IPS DF 6.9 (cell line): ENCODE measurements around the gene SLC39A11.

Experiments used
- DNase-seq: peaks from one replicate; pipeline ENCODE4 v3.0.0-alpha.2; 2013; ENCODE audit warnings: low read depth, low spot score
- H3K27ac ChIP-seq: one replicate; pipeline ENCODE4 v1.5.1; 2013; ENCODE audit warnings: low read length, control low read depth
- H3K27me3 ChIP-seq: 2 replicates; pipeline ENCODE4 v1.6.1; 2013; ENCODE audit warnings: mild to moderate bottlenecking, low read length; ENCODE audit not compliant: control insufficient read depth, insufficient read depth
- H3K36me3 ChIP-seq: 2 replicates; pipeline ENCODE4 v1.6.1; 2013; ENCODE audit warnings: low read length; ENCODE audit not compliant: control insufficient read depth, insufficient read depth
- H3K4me1 ChIP-seq: 2 replicates; pipeline ENCODE4 v1.6.1; 2013; ENCODE audit warnings: low read length; ENCODE audit not compliant: control insufficient read depth, insufficient read depth
- H3K4me3 ChIP-seq: 2 replicates; pipeline ENCODE4 v1.5.1; 2013; ENCODE audit warnings: mild to moderate bottlenecking, low read length
- H3K9me3 ChIP-seq: 2 replicates; pipeline ENCODE4 v1.6.1; 2013; ENCODE audit warnings: low read length, inconsistent platforms; ENCODE audit not compliant: control insufficient read depth, insufficient read depth
- WGBS: extraction: QIAGEN DNeasy Blood & Tissue Kit; methylation state at CpG from one replicate; pipeline ENCODE4 v1.1.7; 2013; ENCODE audit warnings: mixed read lengths, missing lambda C conversion rate; ENCODE audit not compliant: insufficient read length, insufficient coverage; 5-methylcytosine and 5-hydroxymethylcytosine counted together

The SLC39A11 gene

GRCh38 chr17:72606656-72607055 lies 485.8 kb downstream of the SLC39A11 start:
- no peaks in the 10 kb centered on the region for H3K27me3 ChIP-seq
- no peak overlapping the region for H3K4me3 ChIP-seq
- peaks cover 3% of the 10 kb centered on the region; the same call in 1 of the 2 replicates for H3K4me1 ChIP-seq
- H3K27ac ChIP-seq = no peak overlapping the region
- H3K36me3 ChIP-seq = no peaks in the 10 kb centered on the region
- DNase-seq = no peak
- H3K9me3 ChIP-seq = no peaks in the 10 kb centered on the region

GRCh38 chr17:72605543-72605942 lies 486.9 kb downstream of the SLC39A11 start:
- H3K27me3 ChIP-seq = no peaks in the 10 kb centered on the region
- H3K4me3 ChIP-seq = no peak overlapping the region
- no peaks in the 10 kb centered on the region for H3K36me3 ChIP-seq
- no peak for DNase-seq
- H3K9me3 ChIP-seq = no peaks in the 10 kb centered on the region
- no CpG with 5 or more reads among the region's 1 CpG for WGBS
- peaks cover 3% of the 10 kb centered on the region; the same call in 1 of the 2 replicates for H3K4me1 ChIP-seq
- no peak overlapping the region for H3K27ac ChIP-seq

- no peak for DNase-seq
- H3K4me3 ChIP-seq = no peak overlapping the region
- no CpG with 5 or more reads among the region's 11 CpGs for WGBS
- H3K9me3 ChIP-seq = no peaks in the 10 kb centered on the region
- H3K36me3 ChIP-seq = no peaks in the 10 kb centered on the region
- H3K27me3 ChIP-seq = no peaks in the 10 kb centered on the region
- H3K27ac ChIP-seq = no peak overlapping the region
- peaks cover 3% of the 10 kb centered on the region; the same call in 1 of the 2 replicates for H3K4me1 ChIP-seq
These were observed 488.0 kb downstream of the SLC39A11 start for GRCh38 chr17:72604518-72604917.

DNA sequence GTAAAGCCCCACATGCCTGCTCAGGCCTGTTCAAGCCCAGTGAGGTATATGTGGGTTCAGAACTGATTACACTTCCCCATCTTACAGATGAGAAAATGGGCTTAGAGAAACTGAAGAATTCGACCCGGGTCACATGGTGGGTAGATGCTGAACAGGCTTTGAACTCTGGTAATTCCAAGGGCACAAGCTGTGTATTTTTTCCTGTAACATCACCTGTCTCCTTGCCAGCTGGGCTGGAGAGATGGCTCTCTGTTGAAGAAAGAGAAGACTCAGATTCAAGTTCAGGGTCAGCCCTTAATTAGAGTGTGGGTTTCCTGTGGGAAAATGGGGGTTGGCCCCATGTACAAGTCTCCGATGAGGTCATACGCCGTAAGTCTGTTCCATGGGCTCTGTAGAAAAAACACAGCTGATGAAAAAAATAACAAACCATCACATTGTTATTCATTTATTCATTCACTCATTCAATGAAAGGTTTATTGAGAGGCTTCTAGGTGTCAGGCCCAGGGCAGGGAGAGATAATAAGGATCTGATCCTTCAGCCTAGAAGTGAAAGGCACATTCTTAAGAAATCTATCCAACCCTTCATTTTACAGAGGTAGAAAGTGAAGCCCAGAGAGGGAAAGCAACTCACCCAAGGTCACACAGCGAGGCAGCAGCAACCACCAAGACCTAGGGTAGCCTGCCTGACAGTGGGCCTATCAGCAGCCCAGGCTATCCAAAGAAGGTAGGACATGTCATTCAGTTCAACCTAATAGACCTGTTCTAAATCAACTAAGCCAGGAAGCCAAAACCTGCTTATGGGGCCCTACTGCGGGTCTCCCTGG lies 488.9 kb downstream of the SLC39A11 start:
- no peaks in the 10 kb centered on the region for H3K9me3 ChIP-seq
- no peaks in the 10 kb centered on the region for H3K36me3 ChIP-seq
- DNase-seq = no peak
- no peaks in the 10 kb centered on the region for H3K27me3 ChIP-seq
- peaks cover 3% of the 10 kb centered on the region; the same call in 1 of the 2 replicates for H3K4me1 ChIP-seq
- H3K27ac ChIP-seq = no peak overlapping the region
- no peak overlapping the region for H3K4me3 ChIP-seq
- WGBS = no CpG with 5 or more reads among the region's 7 CpGs

GRCh38 chr17:72602517-72603419 lies 489.7 kb downstream of the SLC39A11 start:
- H3K4me1 ChIP-seq = peaks cover 3% of the 10 kb centered on the region; the same call in 1 of the 2 replicates
- no peak overlapping the region for H3K4me3 ChIP-seq
- no CpG with 5 or more reads among the region's 12 CpGs for WGBS
- H3K36me3 ChIP-seq = no peaks in the 10 kb centered on the region
- H3K27me3 ChIP-seq = no peaks in the 10 kb centered on the region
- peak; percentile 58 for DNase-seq
- H3K27ac ChIP-seq = no peak overlapping the region
- H3K9me3 ChIP-seq = no peaks in the 10 kb centered on the region

DNA sequence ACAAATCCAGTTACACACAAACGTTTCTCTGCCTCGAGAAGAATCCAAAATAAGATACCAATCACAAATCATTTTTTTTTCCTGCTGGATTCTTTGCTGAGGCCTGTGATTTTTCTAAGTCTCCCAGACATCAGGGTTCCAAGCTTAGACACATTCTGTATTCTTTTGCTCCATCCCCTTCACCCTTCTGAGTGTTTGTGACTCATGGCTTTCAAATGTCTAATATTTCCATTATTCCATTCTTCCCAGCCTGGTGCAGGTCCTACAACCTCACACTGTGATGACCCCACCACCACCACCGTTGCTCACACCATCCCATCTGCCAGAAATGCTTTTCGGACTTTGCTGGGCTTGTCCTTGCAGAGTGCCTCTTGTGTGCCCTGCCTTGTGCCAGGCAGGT lies 491.6 kb downstream of the SLC39A11 start:
- no peak overlapping the region for H3K27ac ChIP-seq
- peaks cover 3% of the 10 kb centered on the region for H3K4me1 ChIP-seq
- H3K4me3 ChIP-seq = no peak overlapping the region
- H3K36me3 ChIP-seq = no peaks in the 10 kb centered on the region
- H3K9me3 ChIP-seq = no peaks in the 10 kb centered on the region
- H3K27me3 ChIP-seq = no peaks in the 10 kb centered on the region
- no peak for DNase-seq
- no CpG with 5 or more reads among the region's 4 CpGs for WGBS

DNA sequence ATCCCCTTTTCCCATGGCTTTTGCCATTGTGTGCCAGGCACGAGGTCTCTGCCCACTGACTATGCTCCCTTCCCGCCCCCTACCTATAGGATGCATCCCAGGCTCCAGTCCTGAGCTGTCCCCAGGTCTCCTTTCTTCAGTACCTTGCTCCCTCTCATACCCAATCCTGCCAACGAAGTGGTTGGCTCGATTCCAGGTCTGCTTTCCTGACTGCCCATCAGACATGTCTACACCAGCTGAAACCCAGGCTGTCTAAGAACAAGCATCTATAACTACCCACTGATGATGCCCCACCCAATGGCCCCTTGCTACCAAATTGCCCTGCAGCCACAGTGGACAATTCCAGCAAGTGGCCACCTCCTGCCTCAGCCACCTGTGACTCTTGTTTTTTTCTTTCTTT lies 492.6 kb downstream of the SLC39A11 start:
- Histone ChIP-seq H3K36me3 (no peaks in the 10 kb centered on the region), H3K27me3 (no peaks in the 10 kb centered on the region), H3K4me3 (no peak overlapping the region), H3K4me1 (peaks cover 3% of the 10 kb centered on the region), H3K9me3 (no peaks in the 10 kb centered on the region), H3K27ac (no peak overlapping the region)
- DNase-seq = no peak
- no CpG with 5 or more reads among the region's 4 CpGs for WGBS

DNA sequence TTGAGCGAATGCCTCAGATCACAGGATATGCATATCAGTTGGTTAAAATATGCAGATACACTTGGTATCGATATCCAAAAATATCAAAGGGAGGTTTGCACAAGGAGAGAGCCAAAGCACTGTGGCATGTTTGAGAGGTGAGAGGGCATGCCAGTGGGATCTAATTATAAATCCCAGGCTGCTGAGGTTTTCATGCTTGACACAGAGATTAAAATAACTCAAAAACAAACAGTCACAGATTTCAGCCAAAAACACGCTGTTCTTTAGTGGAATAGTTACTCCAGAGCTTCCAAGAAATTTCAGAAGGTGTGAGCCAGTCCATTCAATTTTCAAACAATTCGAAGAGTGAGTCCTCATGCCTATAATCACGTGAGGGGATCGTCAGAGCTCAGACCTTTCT lies 493.8 kb downstream of the SLC39A11 start:
- no CpG with 5 or more reads among the region's 6 CpGs for WGBS
- H3K4me3 ChIP-seq = no peak overlapping the region
- H3K36me3 ChIP-seq = no peaks in the 10 kb centered on the region
- no peak overlapping the region for H3K27ac ChIP-seq
- H3K9me3 ChIP-seq = no peaks in the 10 kb centered on the region
- peaks cover 3% of the 10 kb centered on the region for H3K4me1 ChIP-seq
- DNase-seq = no peak
- no peaks in the 10 kb centered on the region for H3K27me3 ChIP-seq

DNA sequence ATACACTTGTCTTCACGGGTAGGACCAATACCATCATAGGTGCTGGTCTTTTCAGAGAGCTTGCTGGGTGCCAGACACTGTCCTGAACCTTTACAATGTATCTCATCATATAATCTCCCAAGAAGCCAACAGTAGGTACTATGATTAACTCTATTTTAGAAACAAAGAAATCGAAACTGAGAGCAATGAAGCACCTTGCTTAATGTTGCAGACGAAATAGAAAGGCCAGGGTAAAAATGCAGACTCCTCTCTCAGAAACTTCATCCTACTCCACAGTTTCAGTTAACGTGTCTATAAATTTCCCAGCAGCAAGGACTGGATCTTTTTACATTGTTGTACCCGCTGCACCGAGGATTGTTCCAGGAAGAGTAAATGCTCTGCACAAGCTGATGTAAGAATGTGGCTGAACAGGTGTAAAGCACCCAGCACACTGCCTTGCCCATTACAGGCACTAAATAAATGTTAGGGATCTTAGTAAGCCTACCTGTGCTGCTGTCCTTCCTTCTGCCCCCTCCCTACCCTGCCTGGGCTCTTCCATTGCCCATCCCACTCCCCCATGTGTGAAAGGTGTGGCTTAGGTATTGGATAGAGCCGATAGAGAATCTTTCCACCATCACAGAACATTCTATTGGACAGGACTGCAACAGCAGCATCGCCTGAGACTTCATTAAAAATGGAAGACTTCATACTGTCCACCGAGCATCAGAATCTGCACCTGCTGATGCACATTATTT lies 495.0 kb downstream of the SLC39A11 start:
- H3K36me3 ChIP-seq = no peaks in the 10 kb centered on the region

More for the DNA sequence above, 495.0 kb downstream of the SLC39A11 start:
- Histone ChIP-seq H3K4me3 (no peak overlapping the region), H3K27ac (no peak overlapping the region), H3K27me3 (no peaks in the 10 kb centered on the region), H3K4me1 (peaks cover 1% of the 10 kb centered on the region), H3K9me3 (no peaks in the 10 kb centered on the region)
- WGBS = no CpG with 5 or more reads among the region's 9 CpGs
- DNase-seq = no peak
